Measurements from ENCODE around the gene CNIH2.

- TF ChIP-seq, protein P1, sequence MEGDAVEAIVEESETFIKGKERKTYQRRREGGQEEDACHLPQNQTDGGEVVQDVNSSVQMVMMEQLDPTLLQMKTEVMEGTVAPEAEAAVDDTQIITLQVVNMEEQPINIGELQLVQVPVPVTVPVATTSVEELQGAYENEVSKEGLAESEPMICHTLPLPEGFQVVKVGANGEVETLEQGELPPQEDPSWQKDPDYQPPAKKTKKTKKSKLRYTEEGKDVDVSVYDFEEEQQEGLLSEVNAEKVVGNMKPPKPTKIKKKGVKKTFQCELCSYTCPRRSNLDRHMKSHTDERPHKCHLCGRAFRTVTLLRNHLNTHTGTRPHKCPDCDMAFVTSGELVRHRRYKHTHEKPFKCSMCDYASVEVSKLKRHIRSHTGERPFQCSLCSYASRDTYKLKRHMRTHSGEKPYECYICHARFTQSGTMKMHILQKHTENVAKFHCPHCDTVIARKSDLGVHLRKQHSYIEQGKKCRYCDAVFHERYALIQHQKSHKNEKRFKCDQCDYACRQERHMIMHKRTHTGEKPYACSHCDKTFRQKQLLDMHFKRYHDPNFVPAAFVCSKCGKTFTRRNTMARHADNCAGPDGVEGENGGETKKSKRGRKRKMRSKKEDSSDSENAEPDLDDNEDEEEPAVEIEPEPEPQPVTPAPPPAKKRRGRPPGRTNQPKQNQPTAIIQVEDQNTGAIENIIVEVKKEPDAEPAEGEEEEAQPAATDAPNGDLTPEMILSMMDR (IDR thresholded peaks at IDR 0.05 in 2 of 3, conservative IDR thresholded peaks at IDR 0.05 in 1 of 3; ENCODE audit: borderline replicate concordance in 1 of 3, insufficient read depth in 1 of 3, low read depth in 2 of 3, low read length in 2 of 3), result no peak
- TF ChIP-seq POLR2AphosphoS5 (IDR thresholded peaks at IDR 0.05; ENCODE audit: low read depth, low read length) (no peak), ZNF274 (IDR thresholded peaks at IDR 0.05; ENCODE audit: low read depth, low read length) (no peak), SP1 (IDR thresholded peaks at IDR 0.05; ENCODE audit: low read depth) (no peak), SIN3A (IDR thresholded peaks at IDR 0.05; ENCODE audit: low read depth) (no peak), RAD21 (IDR thresholded peaks at IDR 0.05; ENCODE audit: low read depth) (no peak), ZFX (IDR thresholded peaks at IDR 0.05) (no peak), ATF3 (IDR thresholded peaks at IDR 0.05) (no peak), REST (IDR thresholded peaks at IDR 0.05; ENCODE audit: low read depth) (no peak), FOSL1 (IDR thresholded peaks at IDR 0.05; ENCODE audit: low read depth) (no peak), POLR2A (IDR thresholded peaks at IDR 0.05; ENCODE audit: borderline replicate concordance, extremely low read depth, insufficient read depth, insufficient read length) (no peak)
Measured at GRCh38 chr11:66281001-66281400, 3.0 kb downstream of the CNIH2 start.

Data from HCT116 (cell line).